ENCODE measurements around the gene TOMM7.
"Not testable (repeated sequence)": the region's sequence is repeated elsewhere in the genome, so short reads cannot be mapped to it uniquely, and the experiment has no call there.

The TOMM7 gene

DNA sequence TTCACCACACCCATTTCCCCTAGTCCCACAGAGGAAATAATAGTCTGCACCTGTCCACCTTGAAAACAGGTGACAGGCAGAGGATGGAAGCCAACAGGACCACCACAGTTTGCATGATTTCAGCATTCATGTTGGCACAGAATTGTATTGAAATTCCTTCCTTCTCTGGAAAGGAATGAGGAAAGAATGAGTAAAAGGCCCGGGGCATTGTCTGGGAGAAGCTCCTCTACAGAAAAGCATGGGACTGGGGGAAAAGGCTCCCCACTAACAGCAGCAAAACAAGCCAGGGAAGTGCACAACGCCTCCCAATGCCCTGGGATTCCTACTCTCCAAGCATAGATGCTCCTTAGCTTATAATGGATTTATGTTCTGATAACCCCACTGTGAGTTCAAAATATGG is 28.5 kb upstream of the TOMM7 start:
- H3K27ac ChIP-seq (ENCODE audit: low read length), result no peak overlapping the region
- no peaks in the 10 kb centered on the region for H3K9me3 ChIP-seq (ENCODE audit: control insufficient read depth in 1 of 2, low read length in 2 of 2)

DNA sequence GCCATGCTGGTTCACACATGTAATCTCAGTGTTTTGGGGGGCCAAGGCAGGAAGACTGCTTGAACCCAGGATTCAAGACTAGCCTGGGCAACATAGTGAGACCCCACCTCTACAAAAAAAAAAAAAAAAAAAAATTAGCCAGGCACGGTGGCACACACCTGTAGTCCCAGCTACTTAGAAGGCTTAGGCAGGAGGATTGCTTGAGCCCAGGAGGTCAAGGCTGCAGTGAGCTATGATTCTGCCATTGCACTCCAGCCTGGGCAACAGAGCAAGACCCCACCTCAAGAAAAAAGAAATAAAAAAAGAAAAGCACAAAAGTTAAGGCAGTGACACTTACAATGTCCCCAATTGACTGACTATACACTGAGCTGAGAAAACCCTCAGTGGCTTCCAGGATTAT is 27.7 kb upstream of the TOMM7 start:
- not testable (repeated sequence) for H3K27me3 ChIP-seq (ENCODE audit: low read depth, low read length); H3K4me3 ChIP-seq (ENCODE audit: low read depth in 1 of 2, low read length in 2 of 2); H3K27ac ChIP-seq (ENCODE audit: low read length); H3K9me3 ChIP-seq (ENCODE audit: control insufficient read depth in 1 of 2, low read length in 2 of 2); H3K4me1 ChIP-seq (ENCODE audit: control insufficient read depth in 1 of 2, insufficient read depth in 2 of 2, low read length in 2 of 2); H3K36me3 ChIP-seq (ENCODE audit: control insufficient read depth in 1 of 2, insufficient read depth in 2 of 2, low read length in 2 of 2)

More for the DNA sequence above, 28.5 kb upstream of the TOMM7 start:
- Histone ChIP-seq H3K27me3 (ENCODE audit: low read depth, low read length) (no peaks in the 10 kb centered on the region), H3K36me3 (ENCODE audit: control insufficient read depth in 1 of 2, insufficient read depth in 2 of 2, low read length in 2 of 2) (no peaks in the 10 kb centered on the region), H3K4me1 (ENCODE audit: control insufficient read depth in 1 of 2, insufficient read depth in 2 of 2, low read length in 2 of 2) (peaks cover 2 to 4% of the 10 kb centered on the region in 2 donors), H3K4me3 (ENCODE audit: low read depth in 1 of 2, low read length in 2 of 2) (no peak overlapping the region)

DNA sequence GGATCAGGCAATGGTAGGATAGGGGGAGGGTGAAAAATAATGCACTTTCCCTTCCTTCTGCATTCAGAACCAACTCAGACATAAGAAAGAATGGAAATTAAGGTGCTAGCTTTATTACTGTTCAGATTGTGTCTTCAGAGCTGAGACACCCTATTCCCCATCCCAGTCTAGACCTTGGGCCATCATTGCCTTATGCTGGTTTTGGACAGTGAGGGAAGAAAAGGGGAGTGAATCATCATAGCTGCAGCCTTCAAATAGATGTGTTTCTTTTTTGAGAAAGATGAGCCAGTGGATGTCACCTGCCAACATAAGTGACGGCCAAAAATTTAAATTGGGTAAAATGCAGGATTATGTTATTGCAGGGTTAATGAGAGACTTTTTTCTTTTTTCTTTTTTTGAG is 27.0 kb upstream of the TOMM7 start:
- no peaks in the 10 kb centered on the region for H3K9me3 ChIP-seq (ENCODE audit: control insufficient read depth in 1 of 2, low read length in 2 of 2)
- no peaks in the 10 kb centered on the region for H3K36me3 ChIP-seq (ENCODE audit: control insufficient read depth in 1 of 2, insufficient read depth in 2 of 2, low read length in 2 of 2)
- H3K4me1 ChIP-seq (ENCODE audit: control insufficient read depth in 1 of 2, insufficient read depth in 2 of 2, low read length in 2 of 2), result no peaks in the 10 kb centered on the region
- no peak overlapping the region for H3K4me3 ChIP-seq (ENCODE audit: low read depth in 1 of 2, low read length in 2 of 2)
- H3K27me3 ChIP-seq (ENCODE audit: low read depth, low read length), result no peaks in the 10 kb centered on the region
- no peak overlapping the region for H3K27ac ChIP-seq (ENCODE audit: low read length)

DNA sequence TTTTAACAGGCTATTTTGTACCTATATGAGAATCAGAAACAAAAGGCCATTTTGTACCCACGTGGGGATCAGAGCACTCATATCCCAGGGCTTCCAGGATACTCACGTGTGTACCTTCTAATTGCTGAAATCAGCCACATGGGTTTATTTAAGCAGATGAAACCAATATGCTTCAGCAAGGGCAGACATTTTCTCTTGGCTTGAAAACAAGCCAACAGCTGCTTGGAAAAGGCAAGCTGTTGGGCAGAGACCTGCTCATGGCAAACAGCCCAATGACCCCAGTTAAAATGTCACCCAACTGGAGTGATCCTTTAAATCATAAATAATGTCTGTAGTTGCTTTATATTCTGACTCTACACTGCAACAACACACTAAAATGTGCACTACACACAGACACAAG is 26.5 kb upstream of the TOMM7 start:
- H3K4me3 ChIP-seq (ENCODE audit: low read depth in 1 of 2, low read length in 2 of 2), result no peak overlapping the region
- no peak overlapping the region for H3K27ac ChIP-seq (ENCODE audit: low read length)
- H3K9me3 ChIP-seq (ENCODE audit: control insufficient read depth in 1 of 2, low read length in 2 of 2), result no peaks in the 10 kb centered on the region
- H3K36me3 ChIP-seq (ENCODE audit: control insufficient read depth in 1 of 2, insufficient read depth in 2 of 2, low read length in 2 of 2), result no peaks in the 10 kb centered on the region
- no peaks in the 10 kb centered on the region for H3K4me1 ChIP-seq (ENCODE audit: control insufficient read depth in 1 of 2, insufficient read depth in 2 of 2, low read length in 2 of 2)
- no peaks in the 10 kb centered on the region for H3K27me3 ChIP-seq (ENCODE audit: low read depth, low read length)

DNA sequence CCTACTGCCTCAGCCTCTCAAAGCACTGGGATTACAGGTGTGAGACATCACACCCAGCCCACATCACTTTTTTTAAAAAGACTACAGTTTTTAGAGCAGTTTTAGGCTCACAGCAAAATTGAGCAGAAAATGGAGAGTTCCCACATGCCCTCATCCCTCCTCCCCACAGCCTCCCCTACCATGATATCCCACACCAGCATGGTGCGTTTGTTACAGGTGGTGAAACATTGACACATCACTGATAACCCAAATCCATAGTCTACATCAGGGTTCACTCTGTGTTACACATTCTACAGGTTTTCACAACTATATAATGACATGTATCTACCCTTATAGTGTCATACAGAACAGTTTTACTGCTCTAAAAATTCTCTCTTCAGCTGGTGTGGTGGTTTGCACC is 24.3 kb upstream of the TOMM7 start:
- H3K4me1 ChIP-seq (ENCODE audit: control insufficient read depth in 1 of 2, insufficient read depth in 2 of 2, low read length in 2 of 2), result no peaks in the 10 kb centered on the region
- no peaks in the 10 kb centered on the region for H3K9me3 ChIP-seq (ENCODE audit: control insufficient read depth in 1 of 2, low read length in 2 of 2)
- no peak overlapping the region for H3K4me3 ChIP-seq (ENCODE audit: low read depth in 1 of 2, low read length in 2 of 2)
- H3K27me3 ChIP-seq (ENCODE audit: low read depth, low read length), result no peaks in the 10 kb centered on the region
- H3K27ac ChIP-seq (ENCODE audit: low read length), result no peak overlapping the region
- H3K36me3 ChIP-seq (ENCODE audit: control insufficient read depth in 1 of 2, insufficient read depth in 2 of 2, low read length in 2 of 2), result no peaks in the 10 kb centered on the region

DNA sequence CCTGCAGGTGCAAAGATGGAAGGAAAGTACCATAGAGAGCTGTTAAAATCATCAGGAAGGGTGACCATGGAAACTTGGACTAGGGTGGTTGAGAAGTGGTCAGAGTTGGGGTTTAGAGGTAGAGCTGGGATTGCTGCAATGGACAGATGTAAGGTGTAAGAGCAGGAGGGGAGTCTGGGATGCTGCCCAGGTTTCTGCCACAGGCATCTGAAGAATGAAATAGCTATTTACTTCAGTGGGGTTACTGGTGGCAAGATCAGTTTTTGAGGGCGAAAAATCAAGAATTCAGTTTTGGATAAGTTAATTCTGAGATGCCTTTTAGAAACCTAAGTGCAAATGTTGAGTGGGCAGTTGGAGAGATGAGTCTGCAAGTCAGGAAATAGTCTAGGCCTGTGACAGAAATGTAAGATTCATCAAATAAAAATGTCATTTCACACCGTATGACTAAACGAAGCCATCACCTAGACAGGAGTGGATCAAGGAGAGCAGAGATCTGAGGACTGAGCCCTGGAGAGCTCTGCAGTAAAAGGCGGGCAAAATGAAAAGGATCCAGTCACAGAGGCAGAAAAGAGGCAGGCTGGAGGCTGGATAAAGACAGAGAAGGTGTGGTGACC is 22.7 kb upstream of the TOMM7 start:
- H3K36me3 ChIP-seq (ENCODE audit: control insufficient read depth in 1 of 2, insufficient read depth in 2 of 2, low read length in 2 of 2), result no peaks in the 10 kb centered on the region
- H3K9me3 ChIP-seq (ENCODE audit: control insufficient read depth in 1 of 2, low read length in 2 of 2), result no peaks in the 10 kb centered on the region
- H3K27ac ChIP-seq (ENCODE audit: low read length), result no peak overlapping the region
- no peak overlapping the region for H3K4me3 ChIP-seq (ENCODE audit: low read depth in 1 of 2, low read length in 2 of 2)
- no peaks in the 10 kb centered on the region for H3K27me3 ChIP-seq (ENCODE audit: low read depth, low read length)
- no peaks in the 10 kb centered on the region for H3K4me1 ChIP-seq (ENCODE audit: control insufficient read depth in 1 of 2, insufficient read depth in 2 of 2, low read length in 2 of 2)

DNA sequence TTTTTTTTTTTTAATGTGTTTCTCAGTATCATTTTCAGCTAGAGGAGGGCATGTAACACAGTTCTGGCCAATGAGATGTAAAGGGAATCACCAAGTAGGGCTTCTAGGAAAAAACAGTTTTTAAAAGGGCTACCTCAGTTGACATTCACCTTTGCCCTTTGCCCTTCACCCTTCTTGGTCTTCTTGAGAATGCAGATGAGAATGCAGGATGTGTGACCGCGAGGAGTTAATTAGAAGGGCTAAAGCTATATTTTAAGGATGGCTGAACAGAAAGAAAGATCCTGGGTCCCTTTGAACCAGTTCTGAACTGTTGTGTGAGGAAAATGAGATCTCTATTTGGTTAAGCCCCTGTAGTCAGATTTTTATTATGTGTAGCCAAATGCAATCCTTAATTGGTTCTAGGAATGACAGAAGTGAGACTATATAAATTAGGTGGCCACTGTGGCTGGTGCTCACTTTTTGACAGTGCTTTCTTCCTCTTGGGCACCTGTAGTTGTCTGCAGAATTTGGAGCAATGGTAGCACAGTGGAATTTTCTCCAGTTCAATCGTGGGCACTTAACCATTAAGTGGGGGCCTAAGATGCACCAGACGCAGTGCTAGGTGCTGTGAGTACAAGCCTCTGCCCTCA is 21.1 kb upstream of the TOMM7 start:
- Histone ChIP-seq H3K9me3 (ENCODE audit: control insufficient read depth in 1 of 2, low read length in 2 of 2) (no peaks in the 10 kb centered on the region), H3K27ac (ENCODE audit: low read length) (no peak overlapping the region), H3K4me1 (ENCODE audit: control insufficient read depth in 1 of 2, insufficient read depth in 2 of 2, low read length in 2 of 2) (peaks cover 0 to 3% of the 10 kb centered on the region in 2 donors), H3K36me3 (ENCODE audit: control insufficient read depth in 1 of 2, insufficient read depth in 2 of 2, low read length in 2 of 2) (no peaks in the 10 kb centered on the region), H3K27me3 (ENCODE audit: low read depth, low read length) (no peaks in the 10 kb centered on the region), H3K4me3 (ENCODE audit: low read depth in 1 of 2, low read length in 2 of 2) (no peak overlapping the region)

DNA sequence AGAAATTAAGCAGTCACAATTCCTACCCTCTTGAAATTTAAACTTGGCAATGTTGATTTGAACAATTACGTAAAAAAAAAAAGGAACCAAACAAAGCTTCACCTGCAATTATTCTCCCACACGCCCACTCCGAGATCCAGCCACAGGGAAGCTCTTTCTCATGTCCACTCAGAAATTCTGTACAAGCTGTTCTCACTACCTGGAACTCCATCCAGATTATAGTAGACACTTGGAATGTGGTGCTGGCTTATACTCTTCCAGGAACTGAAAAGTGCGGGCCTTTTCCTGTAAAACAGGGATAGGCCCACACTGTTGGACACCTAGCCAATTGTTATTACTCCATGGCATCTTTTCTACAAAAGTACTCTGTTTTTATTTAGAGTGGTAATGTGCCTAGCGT is 20.3 kb upstream of the TOMM7 start:
- Histone ChIP-seq H3K27me3 (ENCODE audit: low read depth, low read length) (no peaks in the 10 kb centered on the region), H3K4me1 (ENCODE audit: control insufficient read depth in 1 of 2, insufficient read depth in 2 of 2, low read length in 2 of 2) (peaks cover 0 to 3% of the 10 kb centered on the region in 2 donors), H3K36me3 (ENCODE audit: control insufficient read depth in 1 of 2, insufficient read depth in 2 of 2, low read length in 2 of 2) (no peaks in the 10 kb centered on the region), H3K9me3 (ENCODE audit: control insufficient read depth in 1 of 2, low read length in 2 of 2) (no peaks in the 10 kb centered on the region), H3K4me3 (ENCODE audit: low read depth in 1 of 2, low read length in 2 of 2) (no peak overlapping the region), H3K27ac (ENCODE audit: low read length) (no peak overlapping the region)

DNA sequence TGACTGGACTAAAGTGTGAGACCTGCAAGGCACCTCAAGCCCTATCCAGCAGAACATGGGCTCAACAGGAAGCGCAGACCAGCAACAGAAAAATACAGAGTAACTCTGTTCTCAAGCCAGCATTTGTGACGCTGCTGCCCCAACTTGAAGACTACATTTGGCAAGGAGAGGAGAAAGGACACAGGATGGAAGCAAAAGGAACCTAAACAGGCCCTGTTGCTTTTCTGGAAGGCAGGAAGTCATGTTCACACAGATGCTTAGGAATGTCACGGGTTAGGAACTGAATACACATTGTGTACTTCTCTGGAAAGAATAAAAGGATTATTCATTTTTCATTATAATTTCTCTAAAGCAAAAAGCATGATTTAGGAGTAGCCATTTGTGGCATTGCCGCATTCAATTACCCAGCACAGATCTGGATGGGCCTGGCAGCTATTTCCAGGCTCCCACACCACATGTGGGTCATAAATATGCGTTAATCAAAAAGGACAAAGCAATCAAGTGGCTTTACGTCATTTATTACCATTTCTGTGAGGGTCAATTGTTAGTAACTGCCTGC is 19.8 kb upstream of the TOMM7 start:
- H3K27me3 ChIP-seq (ENCODE audit: low read depth, low read length), result no peaks in the 10 kb centered on the region
- H3K27ac ChIP-seq (ENCODE audit: low read length), result peak overlapping the region; percentile 72
- no peaks in the 10 kb centered on the region for H3K36me3 ChIP-seq (ENCODE audit: control insufficient read depth in 1 of 2, insufficient read depth in 2 of 2, low read length in 2 of 2)
- no peak overlapping the region for H3K4me3 ChIP-seq (ENCODE audit: low read depth in 1 of 2, low read length in 2 of 2)
- H3K4me1 ChIP-seq (ENCODE audit: control insufficient read depth in 1 of 2, insufficient read depth in 2 of 2, low read length in 2 of 2), result peaks cover 0 to 3% of the 10 kb centered on the region in 2 donors
- no peaks in the 10 kb centered on the region for H3K9me3 ChIP-seq (ENCODE audit: control insufficient read depth in 1 of 2, low read length in 2 of 2)

DNA sequence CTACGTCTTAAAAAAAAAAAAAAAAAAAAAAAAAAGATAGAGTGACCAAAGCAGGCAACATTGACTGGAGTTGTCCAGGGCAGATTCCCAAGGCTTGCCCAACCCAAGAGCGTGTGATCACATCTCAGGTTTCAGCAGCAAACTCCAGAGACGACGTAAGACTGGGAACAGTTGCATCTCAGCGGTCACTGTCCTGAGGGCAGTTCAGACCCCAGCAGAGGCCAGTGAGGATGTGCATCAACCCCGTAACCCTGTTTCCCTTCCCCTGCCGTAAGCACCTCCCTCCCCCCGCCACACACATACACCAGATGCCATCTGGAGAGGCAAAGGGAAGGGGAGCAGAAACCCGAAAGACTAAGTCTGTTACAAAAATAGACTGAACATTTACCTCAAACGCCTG is 19.3 kb upstream of the TOMM7 start:
- Histone ChIP-seq H3K27me3 (ENCODE audit: low read depth, low read length) (no peaks in the 10 kb centered on the region), H3K36me3 (ENCODE audit: control insufficient read depth in 1 of 2, insufficient read depth in 2 of 2, low read length in 2 of 2) (no peaks in the 10 kb centered on the region), H3K4me3 (ENCODE audit: low read depth in 1 of 2, low read length in 2 of 2) (no peak overlapping the region), H3K4me1 (ENCODE audit: control insufficient read depth in 1 of 2, insufficient read depth in 2 of 2, low read length in 2 of 2) (peaks cover 0 to 3% of the 10 kb centered on the region in 2 donors), H3K27ac (ENCODE audit: low read length) (peak overlapping the region; percentile 72), H3K9me3 (ENCODE audit: control insufficient read depth in 1 of 2, low read length in 2 of 2) (no peaks in the 10 kb centered on the region)

DNA sequence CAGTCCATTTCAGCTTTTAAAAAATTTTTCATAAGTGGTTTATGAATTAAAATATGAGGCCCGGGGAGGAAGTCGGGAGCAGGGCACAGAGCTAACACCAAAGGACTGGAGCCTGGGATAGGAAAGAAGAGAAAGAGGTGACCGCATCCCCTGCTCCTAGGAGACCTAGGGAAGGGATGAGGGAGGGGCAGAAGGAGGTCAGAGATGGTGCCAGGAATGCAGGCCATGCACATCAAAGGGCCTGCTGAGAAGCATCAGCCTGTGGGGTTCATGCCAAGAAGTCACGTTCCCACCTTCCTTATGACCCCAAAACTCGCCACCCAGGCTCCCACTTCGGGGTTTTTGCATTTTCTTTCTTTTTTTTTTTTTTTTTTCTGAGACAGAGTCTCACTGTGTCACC is 14.7 kb upstream of the TOMM7 start:
- Histone ChIP-seq H3K4me3 (ENCODE audit: low read depth in 1 of 2, low read length in 2 of 2) (no peak overlapping the region), H3K36me3 (ENCODE audit: control insufficient read depth in 1 of 2, insufficient read depth in 2 of 2, low read length in 2 of 2) (no peaks in the 10 kb centered on the region), H3K4me1 (ENCODE audit: control insufficient read depth in 1 of 2, insufficient read depth in 2 of 2, low read length in 2 of 2) (peaks cover 8% of the 10 kb centered on the region in 2 donors), H3K27ac (ENCODE audit: low read length) (no peak overlapping the region), H3K9me3 (ENCODE audit: control insufficient read depth in 1 of 2, low read length in 2 of 2) (no peaks in the 10 kb centered on the region), H3K27me3 (ENCODE audit: low read depth, low read length) (no peaks in the 10 kb centered on the region)

DNA sequence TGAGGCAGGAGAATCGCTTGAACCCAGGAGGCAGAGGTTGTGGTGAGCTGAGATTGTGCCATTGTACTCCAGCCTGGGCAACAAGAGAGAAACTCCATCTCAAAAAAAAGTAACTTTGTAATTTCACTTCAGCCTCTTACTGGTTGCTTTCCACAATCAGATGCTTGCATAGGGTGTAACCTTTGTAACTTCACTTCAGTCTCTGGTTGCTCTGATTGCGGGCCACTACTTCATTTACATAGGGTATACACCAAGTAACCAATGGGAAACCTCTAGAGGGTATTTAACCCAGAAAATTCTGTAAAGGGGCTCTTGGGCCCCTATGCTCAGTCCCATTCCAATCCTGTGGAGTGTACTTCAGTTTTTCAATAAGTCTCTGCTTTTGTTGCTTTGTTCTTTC is 13.9 kb upstream of the TOMM7 start:
- not testable (repeated sequence) for H3K36me3 ChIP-seq (ENCODE audit: control insufficient read depth in 1 of 2, insufficient read depth in 2 of 2, low read length in 2 of 2)

More for the DNA sequence above, 13.9 kb upstream of the TOMM7 start:
- not testable (repeated sequence) for H3K9me3 ChIP-seq (ENCODE audit: control insufficient read depth in 1 of 2, low read length in 2 of 2); H3K27ac ChIP-seq (ENCODE audit: low read length); H3K27me3 ChIP-seq (ENCODE audit: low read depth, low read length); H3K4me1 ChIP-seq (ENCODE audit: control insufficient read depth in 1 of 2, insufficient read depth in 2 of 2, low read length in 2 of 2); H3K4me3 ChIP-seq (ENCODE audit: low read depth in 1 of 2, low read length in 2 of 2)

Data from muscle layer of duodenum (tissue), 2 donors.